ENCODE results near the gene EXOC7.

DNA sequence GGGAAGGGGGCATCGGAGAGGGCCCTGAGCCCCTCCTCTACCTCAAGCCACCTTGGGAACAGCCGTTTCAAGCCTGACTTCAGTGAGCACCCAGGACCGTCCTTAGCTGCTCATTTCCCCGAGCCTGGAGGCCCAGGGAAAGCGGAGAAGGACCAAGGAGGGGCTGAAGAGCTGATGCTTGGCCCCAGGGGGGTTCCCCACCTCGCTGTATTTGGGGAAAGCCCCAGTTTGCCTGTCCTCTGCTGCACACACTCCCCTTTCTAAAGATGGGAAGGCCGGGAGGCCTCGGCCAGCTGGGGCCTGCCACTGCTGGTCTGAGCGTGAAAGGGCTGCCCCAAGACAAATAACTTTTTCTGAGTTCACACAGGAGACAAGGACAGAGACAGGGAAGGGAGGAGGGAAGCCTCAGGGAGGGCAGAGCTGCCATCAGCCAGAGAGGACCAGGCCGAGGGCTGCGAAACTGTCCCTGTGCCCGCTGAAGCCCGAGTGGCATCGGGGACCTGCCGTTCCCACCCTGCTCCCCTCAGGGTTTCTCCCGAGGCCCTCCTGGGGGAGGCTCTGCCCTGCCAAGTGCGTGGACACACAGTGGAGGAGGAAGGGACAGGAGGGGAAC, 13.0 kb downstream of the EXOC7 start:
- TF ChIP-seq EZH2 (IDR thresholded peaks at IDR 0.05; ENCODE audit: borderline replicate concordance, low read depth, low read length, severe bottlenecking) = no peak
- TF ChIP-seq, protein P1, sequence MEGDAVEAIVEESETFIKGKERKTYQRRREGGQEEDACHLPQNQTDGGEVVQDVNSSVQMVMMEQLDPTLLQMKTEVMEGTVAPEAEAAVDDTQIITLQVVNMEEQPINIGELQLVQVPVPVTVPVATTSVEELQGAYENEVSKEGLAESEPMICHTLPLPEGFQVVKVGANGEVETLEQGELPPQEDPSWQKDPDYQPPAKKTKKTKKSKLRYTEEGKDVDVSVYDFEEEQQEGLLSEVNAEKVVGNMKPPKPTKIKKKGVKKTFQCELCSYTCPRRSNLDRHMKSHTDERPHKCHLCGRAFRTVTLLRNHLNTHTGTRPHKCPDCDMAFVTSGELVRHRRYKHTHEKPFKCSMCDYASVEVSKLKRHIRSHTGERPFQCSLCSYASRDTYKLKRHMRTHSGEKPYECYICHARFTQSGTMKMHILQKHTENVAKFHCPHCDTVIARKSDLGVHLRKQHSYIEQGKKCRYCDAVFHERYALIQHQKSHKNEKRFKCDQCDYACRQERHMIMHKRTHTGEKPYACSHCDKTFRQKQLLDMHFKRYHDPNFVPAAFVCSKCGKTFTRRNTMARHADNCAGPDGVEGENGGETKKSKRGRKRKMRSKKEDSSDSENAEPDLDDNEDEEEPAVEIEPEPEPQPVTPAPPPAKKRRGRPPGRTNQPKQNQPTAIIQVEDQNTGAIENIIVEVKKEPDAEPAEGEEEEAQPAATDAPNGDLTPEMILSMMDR (IDR thresholded peaks at IDR 0.05; ENCODE audit: borderline replicate concordance, extremely low read depth, low read length, poor library complexity, severe bottlenecking) = no peak
